GM21360 (cell line): Measurements from ENCODE around the gene RS1.

ENCODE experiments used
- ATAC-seq: cut with Tn5 transposase; IDR thresholded peaks from one replicate; pipeline ENCODE4 v1.9.1; 2021; ENCODE audit warnings: mild to moderate bottlenecking, moderate library complexity; ENCODE audit not compliant: unreplicated experiment

Gene RS1

GRCh38 chrX:18672008-18672407 is at the start of gene RS1:
TSS of gene RS1 (minus strand) at chrX:18672108. CDS start at chrX:18672068, 40 bp downstream.
- no peak for ATAC-seq

GRCh38 chrX:18719852-18720251 is 47.9 kb upstream of the RS1 start:
- ATAC-seq = no peak

DNA sequence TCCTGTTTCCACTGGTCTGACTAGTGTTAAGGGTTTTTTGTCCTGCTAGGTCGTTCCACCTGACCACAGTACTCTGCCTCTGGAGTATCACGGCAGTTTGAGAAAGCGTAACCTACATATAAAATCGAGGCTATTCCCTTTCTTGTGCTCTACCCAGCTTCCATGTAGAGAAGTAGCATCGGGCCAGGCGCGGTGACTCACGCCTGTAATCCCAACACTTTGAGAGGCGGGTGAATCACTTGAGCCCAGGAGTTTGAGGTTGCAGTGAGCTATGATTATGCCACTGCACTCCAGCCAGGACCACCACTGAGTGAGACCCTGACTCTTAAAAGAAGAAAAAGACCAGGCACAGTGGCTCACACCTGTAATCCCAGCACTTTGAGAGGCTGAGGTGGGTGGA is 43.0 kb upstream of the RS1 start:
- no peak for ATAC-seq

GRCh38 chrX:18709833-18710232 is 37.9 kb upstream of the RS1 start:
- no peak for ATAC-seq

GRCh38 chrX:18707426-18708049 is 35.6 kb upstream of the RS1 start, which contains the start of gene PPEF1:
TSS of gene PPEF1 (plus strand) at chrX:18707645. CDS start at chrX:18707781, 136 bp downstream.
- no peak for ATAC-seq

DNA sequence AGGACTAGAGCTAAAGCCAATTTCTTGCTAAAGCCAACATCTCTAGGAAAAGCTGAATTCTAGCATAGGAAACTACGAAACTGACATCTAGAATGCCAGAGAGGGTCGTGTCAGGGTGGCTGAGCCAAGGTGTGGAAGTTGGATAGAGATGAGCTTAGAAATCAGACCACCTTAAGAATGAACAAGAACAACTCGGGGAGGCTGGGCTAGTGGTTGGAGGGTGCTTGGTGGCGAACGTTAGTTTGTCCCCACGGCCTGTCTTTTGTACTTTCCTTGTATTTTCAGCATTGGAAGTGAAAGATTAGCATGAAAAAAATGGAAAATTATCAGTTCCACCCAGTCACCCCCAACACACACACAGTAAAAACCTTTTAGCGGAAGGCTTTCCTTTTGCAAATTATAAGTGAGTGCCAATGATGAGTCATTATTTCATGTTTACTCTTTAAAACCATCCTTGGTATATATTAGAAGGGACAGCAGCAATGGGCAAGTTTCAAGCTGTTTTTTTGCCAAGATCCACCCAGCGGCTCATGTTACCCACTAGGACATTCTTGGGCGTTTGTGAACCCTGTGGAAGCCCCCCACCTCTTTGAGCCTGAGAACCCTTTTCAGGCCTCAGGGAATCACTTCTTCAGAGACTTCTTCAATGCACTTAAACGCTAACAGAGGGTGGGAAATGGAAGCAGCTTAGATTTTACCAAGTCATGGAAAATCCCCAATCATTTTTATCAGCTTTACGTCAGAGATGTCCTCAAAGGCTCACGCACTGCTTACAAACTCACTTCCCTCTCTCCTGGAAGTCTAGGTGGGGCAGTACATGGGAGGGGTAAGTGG is 30.7 kb upstream of the RS1 start:
- ATAC-seq = no peak

GRCh38 chrX:18701621-18702361 is 29.9 kb upstream of the RS1 start:
- ATAC-seq = no peak

DNA sequence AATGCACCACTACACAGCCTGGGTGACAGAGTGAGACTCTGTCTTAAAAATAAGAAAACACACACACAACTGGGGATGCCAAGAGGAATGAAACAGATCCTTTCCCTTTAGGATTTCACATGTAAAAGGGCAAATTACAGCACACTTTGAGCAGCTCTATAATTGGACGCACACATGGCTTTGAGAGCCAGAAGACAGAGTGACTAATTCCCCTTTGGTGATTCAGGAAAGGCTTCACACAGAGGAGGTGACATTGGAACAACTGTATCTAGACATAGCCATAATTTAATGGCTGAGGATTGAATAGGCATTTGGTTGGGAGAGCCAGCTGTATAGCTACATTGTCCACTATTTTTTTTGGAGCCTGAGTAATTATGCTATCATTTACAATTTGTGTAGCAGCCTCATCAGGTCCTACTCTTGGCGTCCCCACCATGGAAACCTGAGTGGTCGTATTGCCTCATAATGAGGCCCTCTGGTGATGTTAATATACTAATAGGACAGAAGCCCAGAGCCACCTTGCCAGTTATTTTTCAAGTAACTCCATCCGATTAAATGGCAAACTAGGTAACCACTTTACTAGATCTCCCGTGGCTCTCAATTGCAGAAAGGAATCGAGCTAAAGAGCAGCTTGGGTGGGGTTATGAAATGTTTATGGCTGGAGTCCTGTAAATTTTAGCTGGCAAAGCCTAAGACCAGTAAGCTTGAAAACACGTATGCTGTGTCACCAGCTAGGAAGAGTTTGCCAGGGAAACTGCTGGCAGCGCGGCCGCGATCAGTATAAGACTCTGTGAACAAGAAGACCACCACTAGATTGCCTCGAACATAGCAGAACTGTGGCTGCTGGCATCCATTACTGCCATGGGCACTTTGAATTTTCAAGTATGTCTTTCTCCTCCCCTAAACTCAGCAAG is 27.1 kb upstream of the RS1 start:
- ATAC-seq = no peak

- no peak for ATAC-seq
These were observed 24.7 kb upstream of the RS1 start for GRCh38 chrX:18696653-18697052.

GRCh38 chrX:18692541-18692940 is 20.6 kb upstream of the RS1 start:
- no peak for ATAC-seq

DNA sequence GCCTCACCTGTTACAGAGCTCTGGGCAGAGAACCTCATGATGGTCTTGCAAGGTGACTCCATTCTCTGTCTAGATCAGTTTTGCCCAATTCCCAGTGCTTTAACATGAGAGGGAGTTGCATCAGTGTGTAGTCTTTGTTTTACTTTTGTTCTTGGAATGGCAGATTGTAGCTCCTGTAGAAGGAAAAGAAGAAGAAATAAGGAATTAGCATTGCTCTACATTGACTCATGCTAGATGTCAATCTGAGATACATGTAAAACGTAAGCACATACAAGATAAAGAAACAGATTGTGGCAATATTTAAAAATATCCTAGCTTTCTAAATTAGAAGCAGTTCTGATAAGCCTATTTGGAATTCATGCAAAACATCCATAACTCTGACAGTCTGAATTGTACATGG is 19.5 kb upstream of the RS1 start:
- ATAC-seq = no peak

GRCh38 chrX:18687856-18688495 is 16.1 kb upstream of the RS1 start:
- no peak for ATAC-seq

DNA sequence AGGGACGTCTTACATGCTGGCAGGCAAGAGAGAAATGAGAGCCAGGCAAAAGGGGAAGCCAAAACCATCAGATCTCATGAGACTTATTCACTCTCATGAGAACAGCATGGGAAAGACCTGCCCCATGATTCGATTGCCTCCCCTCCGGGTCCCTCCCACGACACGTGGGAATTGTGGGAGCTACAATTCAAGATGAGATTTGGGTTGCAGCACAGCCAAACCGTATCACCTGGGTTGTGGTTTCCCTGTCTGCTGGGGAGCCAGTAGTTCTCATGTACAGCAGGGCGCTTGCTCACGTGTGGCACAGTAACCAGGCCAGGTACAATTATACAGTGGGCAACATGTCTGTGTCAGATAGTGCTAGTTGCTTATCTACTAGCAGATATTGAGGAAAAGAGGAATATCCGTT is 11.1 kb upstream of the RS1 start:
- ATAC-seq = no peak

GRCh38 chrX:18681996-18682395 is 10.1 kb upstream of the RS1 start:
- no peak for ATAC-seq

- no peak for ATAC-seq
These were observed 5.4 kb upstream of the RS1 start for GRCh38 chrX:18677161-18677869.

DNA sequence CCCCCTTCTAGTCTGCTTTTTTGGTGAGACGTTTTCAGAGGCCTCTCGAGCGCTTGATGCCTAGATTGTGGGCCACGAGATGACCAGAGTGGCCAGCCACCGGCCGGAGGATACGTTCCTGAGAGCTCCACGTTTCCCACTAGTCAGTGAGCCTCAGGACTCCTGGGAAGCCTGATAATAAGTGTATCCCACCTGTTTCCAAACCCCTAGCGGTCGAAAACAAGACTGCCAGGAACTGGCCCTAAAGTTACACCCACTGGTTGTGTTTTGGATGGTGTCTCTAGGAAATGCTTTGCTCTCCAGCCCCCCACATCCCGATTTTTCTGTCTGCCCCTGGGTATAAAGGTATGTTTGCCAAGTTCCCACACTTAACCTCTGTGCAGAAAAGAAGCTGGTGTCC is 4.6 kb upstream of the RS1 start:
- ATAC-seq = no peak

DNA sequence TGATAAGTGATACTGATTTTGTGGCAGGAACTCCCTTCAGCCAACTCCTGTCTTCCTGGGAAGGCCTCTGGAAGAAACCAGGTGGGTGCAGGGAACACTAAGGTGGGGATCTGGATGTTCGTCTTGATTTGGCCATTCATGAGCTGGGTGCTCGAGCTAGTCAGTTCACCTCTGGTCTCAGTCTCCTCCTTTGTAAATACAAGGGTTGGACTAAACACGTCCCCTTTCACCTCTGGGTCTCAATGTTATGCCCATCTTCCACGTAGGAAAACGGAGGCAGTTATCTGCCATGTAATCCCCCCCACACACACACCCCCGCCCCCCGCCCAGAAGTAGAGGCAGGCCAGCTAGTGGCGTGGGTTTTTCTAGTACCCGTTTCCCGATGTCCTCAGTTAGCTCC is 4.1 kb upstream of the RS1 start:
- ATAC-seq = no peak

- peak; percentile 76 for ATAC-seq
These were observed 3.2 kb upstream of the RS1 start for GRCh38 chrX:18674788-18675735.
